Activated CD4-positive, alpha-beta T cell treated with anti-CD3 and anti-CD28 coated beads, Interleukin-2, amount 10 ng/mL, durations not matched to agents 24 days and 14 days (primary cell): ENCODE results near the gene UMAD1. TPM values are rescaled to one million over a fixed set of nuclear protein-coding genes. Genes with fewer than 3 reads are reported as not detected.
A peak's percentile ranks its signal among the peaks of the same experiment; 100 is the strongest.

Experiments used
- DNase-seq: peaks from one replicate; pipeline ENCODE4 v3.0.0; 2022
- H3K27ac Mint-ChIP-seq: one replicate; pipeline ENCODE4 v1.8.0; 2022; ENCODE audit warnings: mild to moderate bottlenecking, mixed read lengths
- H3K27me3 Mint-ChIP-seq: one replicate; pipeline ENCODE4 v1.8.0; 2022; ENCODE audit warnings: mixed read lengths
- H3K36me3 Mint-ChIP-seq: one replicate; pipeline ENCODE4 v1.8.0; 2022; ENCODE audit warnings: low read depth, mild to moderate bottlenecking, mixed read lengths
- H3K4me1 Mint-ChIP-seq: one replicate; pipeline ENCODE4 v1.8.0; 2021; ENCODE audit warnings: mixed read lengths
- H3K4me3 Mint-ChIP-seq: one replicate; pipeline ENCODE4 v1.8.0; 2022; ENCODE audit warnings: mild to moderate bottlenecking, moderate library complexity, mixed read lengths
- H3K9me3 Mint-ChIP-seq: one replicate; pipeline ENCODE4 v1.8.0; 2021; ENCODE audit warnings: mixed read lengths
- intact Hi-C: fragments of 100-400 bp; cut with micrococcal nuclease; formaldehyde crosslinking; loops from one replicate; pipeline ENCODE4 v1.15.1; 2023
- total RNA-seq: library from RNA; stranded (reverse); gene quantifications from 2 replicates; pipeline ENCODE4 v1.2.3, GENCODE V29; 2022

The UMAD1 gene
- total RNA-seq = 11.8 and 12.4 TPM in 2 replicates

GRCh38 chr7:7640221-7641128 is at the start of gene UMAD1:
UMAD1 (plus strand) TSS chr7:7640752; CDS start chr7:7673372, 32,620 bp downstream.
- intact Hi-C loops = loop anchor here (1.0 to 2.0 kb wide), 10 partner anchors 31 to 536 kb away; partner anchors contain the start of genes C1GALT1 and GLCCI1
- Mint-ChIP-seq H3K9me3 (no peaks in the 10 kb centered on the region), H3K4me1 (peaks cover 31% of the 10 kb centered on the region), H3K36me3 (peaks cover 21% of the 10 kb centered on the region), H3K27me3 (no peaks in the 10 kb centered on the region), H3K4me3 (peak within 1 kb of the TSS; percentile 97), H3K27ac (peak within 1 kb of the TSS; percentile 97)
- DNase-seq = peak; percentile 99

GRCh38 chr7:7595451-7595850 is 45.1 kb upstream of the UMAD1 start:
- Mint-ChIP-seq H3K4me3 (no peak overlapping the region), H3K36me3 (peaks cover 35% of the 10 kb centered on the region), H3K27ac (no peak overlapping the region), H3K27me3 (no peaks in the 10 kb centered on the region), H3K4me1 (peaks cover 3% of the 10 kb centered on the region), H3K9me3 (no peaks in the 10 kb centered on the region)
- intact Hi-C loops = loop anchor here (1.0 to 5.0 kb wide), 3 partner anchors 165 to 702 kb away; no protein-coding TSS in a partner anchor
- DNase-seq = no peak

DNA sequence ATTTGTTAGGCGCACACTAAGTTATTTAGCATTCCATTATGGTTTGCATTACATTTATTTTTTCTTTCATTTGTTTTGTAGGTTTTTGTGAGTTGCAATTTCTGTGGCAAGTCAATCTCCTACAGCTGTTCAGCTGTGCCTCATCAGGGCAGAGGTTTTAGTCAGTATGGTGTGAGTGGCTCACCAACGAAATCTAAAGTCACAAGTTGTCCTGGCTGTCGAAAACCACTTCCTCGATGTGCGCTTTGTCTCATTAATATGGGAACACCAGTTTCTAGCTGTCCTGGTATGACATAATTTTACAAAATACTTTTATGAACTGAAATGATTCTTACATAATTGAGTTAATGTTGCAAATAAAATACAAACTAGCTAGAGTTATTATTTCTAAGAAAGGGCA is 44.4 kb upstream of the UMAD1 start:
- intact Hi-C loops = loop anchor here (5.0 kb wide), 1 partner anchor 701 kb away; no protein-coding TSS in a partner anchor
- Mint-ChIP-seq H3K36me3 (peaks cover 36% of the 10 kb centered on the region), H3K27ac (no peak overlapping the region), H3K9me3 (peaks cover 5% of the 10 kb centered on the region), H3K4me1 (no peaks in the 10 kb centered on the region), H3K27me3 (no peaks in the 10 kb centered on the region), H3K4me3 (no peak overlapping the region)
- DNase-seq = no peak

GRCh38 chr7:7607010-7607409 is 33.5 kb upstream of the UMAD1 start:
- Mint-ChIP-seq H3K4me1 (no peaks in the 10 kb centered on the region), H3K9me3 (no peaks in the 10 kb centered on the region), H3K27me3 (no peaks in the 10 kb centered on the region), H3K4me3 (no peak overlapping the region), H3K36me3 (peaks cover 19% of the 10 kb centered on the region), H3K27ac (no peak overlapping the region)
- DNase-seq = no peak
- intact Hi-C loops = no loop called here

- Mint-ChIP-seq H3K36me3 (peaks cover 19% of the 10 kb centered on the region), H3K4me3 (no peak overlapping the region), H3K27me3 (no peaks in the 10 kb centered on the region), H3K4me1 (no peaks in the 10 kb centered on the region), H3K27ac (no peak overlapping the region), H3K9me3 (no peaks in the 10 kb centered on the region)
- intact Hi-C loops = no loop called here
- DNase-seq = no peak
Observed at GRCh38 chr7:7609330-7609729, 31.2 kb upstream of the UMAD1 start.

DNA sequence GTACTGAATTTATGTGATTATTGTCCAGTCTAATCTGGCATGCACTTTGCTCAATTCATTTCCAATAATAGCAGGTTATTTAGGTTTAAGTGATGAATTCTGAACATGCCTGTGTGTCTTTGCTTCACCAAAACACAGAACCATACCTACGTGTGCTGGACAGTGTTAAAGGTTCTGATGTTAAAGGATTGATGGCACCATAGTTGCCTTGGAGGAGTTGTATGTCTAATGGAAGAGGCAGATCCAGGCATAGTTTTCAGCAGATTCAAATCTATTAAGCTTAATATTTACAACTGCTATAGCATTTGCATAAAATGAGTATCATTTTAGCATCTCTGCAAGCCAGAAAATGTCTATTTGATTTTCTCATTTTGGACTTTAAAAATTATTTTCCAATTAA is 28.0 kb upstream of the UMAD1 start:
- no peaks in the 10 kb centered on the region for H3K27me3 Mint-ChIP-seq
- no peak overlapping the region for H3K4me3 Mint-ChIP-seq
- no peak overlapping the region for H3K27ac Mint-ChIP-seq
- DNase-seq = no peak
- intact Hi-C loops = no loop called here
- no peaks in the 10 kb centered on the region for H3K9me3 Mint-ChIP-seq
- peaks cover 9% of the 10 kb centered on the region for H3K36me3 Mint-ChIP-seq
- peaks cover 4% of the 10 kb centered on the region for H3K4me1 Mint-ChIP-seq

- Mint-ChIP-seq H3K27me3 (no peaks in the 10 kb centered on the region), H3K27ac (no peak overlapping the region), H3K36me3 (peaks cover 4% of the 10 kb centered on the region), H3K9me3 (no peaks in the 10 kb centered on the region), H3K4me1 (peaks cover 6% of the 10 kb centered on the region), H3K4me3 (no peak overlapping the region)
- no peak for DNase-seq
- intact Hi-C loops = no loop called here
Observed at GRCh38 chr7:7613210-7613609, 27.3 kb upstream of the UMAD1 start.

- Mint-ChIP-seq H3K27ac (no peak overlapping the region), H3K9me3 (no peaks in the 10 kb centered on the region), H3K27me3 (peaks cover 2% of the 10 kb centered on the region), H3K4me1 (peaks cover 6% of the 10 kb centered on the region), H3K4me3 (no peak overlapping the region), H3K36me3 (peaks cover 4% of the 10 kb centered on the region)
- DNase-seq = no peak
- intact Hi-C loops = no loop called here
Observed at GRCh38 chr7:7614018-7614741, 26.4 kb upstream of the UMAD1 start.

DNA sequence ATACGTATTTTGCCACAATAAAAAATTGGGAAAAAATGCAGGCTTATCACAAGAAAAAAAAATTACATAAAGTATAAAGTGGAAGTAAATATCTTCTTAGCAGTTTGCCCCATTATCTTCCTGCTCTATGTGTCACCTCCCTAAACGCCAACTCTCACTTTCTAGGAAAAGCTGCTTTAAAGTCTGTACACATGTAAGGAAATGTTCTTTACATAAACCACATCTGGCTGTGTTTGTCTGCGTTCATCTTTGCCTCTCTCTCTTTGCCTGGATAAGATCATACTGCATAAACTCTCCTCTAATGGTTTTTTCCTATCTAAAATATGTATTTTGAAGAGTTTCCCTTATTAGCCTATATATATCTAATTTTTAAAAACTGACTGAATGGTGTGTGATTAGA is 23.0 kb upstream of the UMAD1 start:
- H3K27me3 Mint-ChIP-seq = peaks cover 2% of the 10 kb centered on the region
- DNase-seq = no peak
- intact Hi-C loops = no loop called here
- H3K27ac Mint-ChIP-seq = no peak overlapping the region
- H3K36me3 Mint-ChIP-seq = no peaks in the 10 kb centered on the region
- no peaks in the 10 kb centered on the region for H3K9me3 Mint-ChIP-seq
- H3K4me1 Mint-ChIP-seq = peaks cover 6% of the 10 kb centered on the region
- H3K4me3 Mint-ChIP-seq = no peak overlapping the region

DNA sequence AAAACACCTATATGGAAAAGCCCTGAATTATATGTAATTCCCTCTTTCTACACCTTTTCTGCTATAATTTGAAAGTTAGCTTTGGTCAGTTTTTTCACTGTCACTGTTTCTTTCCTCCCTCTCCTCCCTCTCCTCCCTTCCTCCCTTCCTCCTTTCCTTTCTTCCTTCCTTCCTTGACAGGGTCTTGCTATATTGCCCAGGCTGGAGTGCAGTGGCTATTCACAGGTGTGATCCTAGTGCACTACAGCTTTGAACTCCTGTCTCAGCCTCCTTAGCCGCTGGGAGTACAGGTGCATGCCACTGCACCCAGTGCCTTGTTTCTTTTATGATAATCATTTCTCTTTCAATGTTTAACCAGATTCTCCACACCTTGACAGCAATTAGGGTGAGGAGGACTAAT is 22.1 kb upstream of the UMAD1 start:
- intact Hi-C loops = no loop called here

GRCh38 chr7:7620236-7620635 is 20.3 kb upstream of the UMAD1 start:
- Mint-ChIP-seq H3K27ac (no peak overlapping the region), H3K9me3 (no peaks in the 10 kb centered on the region), H3K4me1 (peaks cover 6% of the 10 kb centered on the region), H3K4me3 (no peak overlapping the region), H3K36me3 (no peaks in the 10 kb centered on the region), H3K27me3 (peaks cover 5% of the 10 kb centered on the region)
- no peak for DNase-seq
- intact Hi-C loops = no loop called here

More for the DNA sequence above, 22.1 kb upstream of the UMAD1 start:
- Mint-ChIP-seq H3K4me1 (peaks cover 6% of the 10 kb centered on the region), H3K27ac (no peak overlapping the region), H3K36me3 (no peaks in the 10 kb centered on the region), H3K9me3 (no peaks in the 10 kb centered on the region), H3K4me3 (no peak overlapping the region), H3K27me3 (peaks cover 2% of the 10 kb centered on the region)
- DNase-seq = no peak

GRCh38 chr7:7620644-7621210 is 19.8 kb upstream of the UMAD1 start:
- intact Hi-C loops = no loop called here
- DNase-seq = no peak
- no peak overlapping the region for H3K4me3 Mint-ChIP-seq
- no peaks in the 10 kb centered on the region for H3K36me3 Mint-ChIP-seq
- peaks cover 5% of the 10 kb centered on the region for H3K27me3 Mint-ChIP-seq
- no peak overlapping the region for H3K27ac Mint-ChIP-seq
- no peaks in the 10 kb centered on the region for H3K9me3 Mint-ChIP-seq
- H3K4me1 Mint-ChIP-seq = peaks cover 6% of the 10 kb centered on the region

DNA sequence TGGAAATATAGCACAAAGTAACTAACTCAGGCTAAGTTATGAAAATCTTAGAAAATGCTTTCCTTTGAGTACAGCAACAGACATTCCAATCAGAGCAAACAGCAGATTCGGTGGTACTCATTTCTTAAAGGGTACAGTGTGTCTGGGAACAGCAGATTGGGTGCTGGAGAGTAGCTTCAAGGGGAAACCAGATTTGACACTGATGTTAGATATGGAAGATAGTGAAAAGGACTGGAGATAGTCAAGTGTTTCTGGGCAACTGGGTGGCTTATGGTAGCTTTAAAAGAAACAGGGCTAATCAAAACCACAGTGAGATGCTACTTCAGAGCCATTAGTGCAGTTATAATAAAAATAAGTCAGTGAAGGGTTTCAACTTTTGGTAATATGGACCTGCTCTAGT is 12.1 kb upstream of the UMAD1 start:
- no peak overlapping the region for H3K27ac Mint-ChIP-seq
- H3K27me3 Mint-ChIP-seq = peaks cover 5% of the 10 kb centered on the region
- no peak for DNase-seq
- no peak overlapping the region for H3K4me3 Mint-ChIP-seq
- peaks cover 7% of the 10 kb centered on the region for H3K36me3 Mint-ChIP-seq
- H3K4me1 Mint-ChIP-seq = no peaks in the 10 kb centered on the region
- intact Hi-C loops = no loop called here
- H3K9me3 Mint-ChIP-seq = peaks cover 10% of the 10 kb centered on the region
